ENCODE measurements around the gene SUSD2.

GRCh38 chr22:24162436-24162835, 18.9 kb upstream of the SUSD2 start:
- TF ChIP-seq CTCF (IDR thresholded peaks at IDR 0.05) (no peak), POLR2A (IDR thresholded peaks at IDR 0.05; ENCODE audit: low read depth) (no peak)
